ENCODE results near the gene MACROD1. TPM values are rescaled to one million over a fixed set of nuclear protein-coding genes. Genes with fewer than 3 reads are reported as not detected.

MACROD1 gene
- total and polyA plus RNA-seq, 9 of the 15 experiments (the other 6 are each of a cell fraction or from before 2014, with no cell fraction given), result 1.1 to 60.0 (median 26.4) TPM

- TF ChIP-seq TCF7L2 (IDR thresholded peaks at IDR 0.05; ENCODE audit: low read depth, low read length) (no peak), FOXP1 (CRISPR knock-in tag; IDR thresholded peaks at IDR 0.05) (no peak), CREB3 (tag; conservative IDR thresholded peaks at IDR 0.05; ENCODE audit: low read depth) (no peak), TSC22D4 (tag; IDR thresholded peaks at IDR 0.05) (no peak), MAFK (IDR thresholded peaks at IDR 0.05; ENCODE audit: low read length) (peak; percentile 36; the same call in 1 of the 2 replicates), ARID1B (IDR thresholded peaks at IDR 0.05) (peak; percentile 40; the same call in 1 of the 2 replicates), MYC (IDR thresholded peaks at IDR 0.05; ENCODE audit: low read depth, low read length) (peak; percentile 77), MYC (CRISPR knock-in tag; IDR thresholded peaks at IDR 0.05; ENCODE audit: borderline replicate concordance, low read depth) (no peak), ZNF561 (CRISPR knock-in tag; conservative IDR thresholded peaks at IDR 0.05) (no peak), ZNF444 (CRISPR knock-in tag; IDR thresholded peaks at IDR 0.05) (no peak), DLX4 (CRISPR knock-in tag; IDR thresholded peaks at IDR 0.05) (no peak), ZNF764 (CRISPR knock-in tag; IDR thresholded peaks at IDR 0.05; ENCODE audit: low read depth) (no peak), CAMTA2 (CRISPR knock-in tag; conservative IDR thresholded peaks at IDR 0.05) (no peak), SMARCB1 (IDR thresholded peaks at IDR 0.05; ENCODE audit: insufficient read length, low read depth) (no peak), JUND (IDR thresholded peaks at IDR 0.05; ENCODE audit: borderline replicate concordance, low read depth, low read length) (peak; percentile 73), JUND (tag; IDR thresholded peaks at IDR 0.05; ENCODE audit: borderline replicate concordance, low read depth, low read length) (peak; percentile 27; the same call in 1 of the 3 replicates), ZNF644 (tag; IDR thresholded peaks at IDR 0.05; ENCODE audit: low read depth) (no peak), ZNF24 (IDR thresholded peaks at IDR 0.05) (no peak), CUX1 (CRISPR knock-in tag; IDR thresholded peaks at IDR 0.05) (no peak), ZNF232 (CRISPR knock-in tag; IDR thresholded peaks at IDR 0.05) (no peak), ZSCAN29 (IDR thresholded peaks at IDR 0.05) (no peak; the same call in 1 of the 2 replicates), CBX1 (IDR thresholded peaks at IDR 0.05; ENCODE audit: low read depth) (no peak), SRSF3 (IDR thresholded peaks at IDR 0.05; ENCODE audit: insufficient read depth, low read length) (no peak), CCNT2 (IDR thresholded peaks at IDR 0.05; ENCODE audit: borderline replicate concordance, extremely low read depth, insufficient read length, low read depth, low read length) (no peak), SLC30A9 (CRISPR knock-in tag; IDR thresholded peaks at IDR 0.05) (no peak)
These were observed 38.6 kb upstream of the MACROD1 start (continued) for GRCh38 chr11:64204464-64204989.
